Activated CD4-positive, alpha-beta T cell treated with anti-CD3 and anti-CD28 coated beads for 24 hours (primary cell): ENCODE measurements around the gene LAMA5.

Source experiments
- DNase-seq, 2 donors: peaks; one replicate each; pipeline ENCODE4 v3.0.0-alpha.2; 2020; ENCODE audit warnings: low read depth in 2 of 2

The LAMA5 gene

DNA sequence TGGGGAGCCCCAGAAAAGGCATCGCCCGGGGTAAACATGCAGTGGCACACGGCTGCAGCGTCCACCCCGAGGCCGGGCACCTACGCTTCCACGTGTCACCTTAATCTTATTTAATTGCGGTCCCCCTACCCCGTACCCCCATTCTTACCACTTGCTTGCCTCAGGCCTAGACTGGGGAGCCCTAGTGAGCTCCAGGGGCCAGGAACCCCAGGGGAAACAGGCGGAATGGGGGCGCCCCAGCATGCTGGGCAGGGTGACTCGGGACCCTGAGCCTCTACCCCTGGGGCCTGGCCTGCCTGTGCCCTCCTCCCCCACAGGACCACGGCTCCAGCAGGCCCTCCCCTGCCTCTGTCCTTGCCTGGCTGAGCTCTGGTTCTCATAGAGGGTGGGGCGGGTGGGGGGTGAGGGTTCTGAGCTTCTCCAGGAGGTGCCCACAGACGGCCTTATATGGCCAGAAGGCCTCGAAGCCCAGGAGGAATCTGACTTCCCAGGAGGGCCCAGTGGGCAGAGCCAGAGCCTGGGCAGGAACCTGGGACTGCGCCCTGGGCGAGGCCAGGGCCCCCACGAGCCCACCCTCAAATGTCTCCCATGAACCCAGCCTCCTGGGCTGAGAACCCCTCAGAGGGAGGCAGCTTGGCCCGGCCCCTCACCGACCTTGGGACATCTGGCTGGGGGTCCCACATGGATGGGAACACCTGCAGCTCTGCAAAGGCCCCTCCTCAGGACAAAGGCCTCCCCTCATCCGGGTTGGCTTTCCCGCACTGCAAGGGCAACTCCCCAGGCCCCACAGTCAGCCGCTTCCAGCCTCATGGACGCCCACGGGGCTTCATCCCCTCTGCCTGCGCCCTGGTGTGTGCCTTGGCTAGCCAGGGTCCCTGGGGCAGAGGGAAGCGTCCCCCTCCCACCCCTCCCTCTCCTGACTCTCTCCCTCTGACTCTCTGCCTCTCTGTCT lies 5.2 kb upstream of the LAMA5 start:
- DNase-seq, result no peak

DNA sequence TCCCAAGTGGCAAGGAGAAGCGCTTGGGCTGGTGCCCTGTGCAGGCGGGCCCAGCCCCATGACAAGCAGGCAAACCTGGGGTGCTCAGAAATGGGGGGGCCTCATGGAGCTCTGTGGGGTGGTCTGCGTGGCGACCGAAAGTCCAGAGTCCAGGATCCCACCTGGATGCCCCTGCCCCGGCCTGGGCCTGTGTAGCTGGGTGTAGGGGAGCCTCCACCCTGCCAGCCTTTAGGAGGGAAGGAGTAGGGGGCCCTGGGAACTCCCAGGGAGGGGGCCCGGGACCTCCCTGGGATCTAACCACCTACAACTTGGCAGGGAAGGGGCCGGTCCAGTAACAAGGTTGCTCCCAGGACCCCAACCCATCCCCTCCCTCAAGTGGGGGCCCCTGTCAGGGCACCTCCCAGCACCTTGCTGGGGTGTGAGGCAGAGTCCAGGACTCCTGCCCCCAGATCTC lies 4.5 kb upstream of the LAMA5 start:
- no peak for DNase-seq

DNA sequence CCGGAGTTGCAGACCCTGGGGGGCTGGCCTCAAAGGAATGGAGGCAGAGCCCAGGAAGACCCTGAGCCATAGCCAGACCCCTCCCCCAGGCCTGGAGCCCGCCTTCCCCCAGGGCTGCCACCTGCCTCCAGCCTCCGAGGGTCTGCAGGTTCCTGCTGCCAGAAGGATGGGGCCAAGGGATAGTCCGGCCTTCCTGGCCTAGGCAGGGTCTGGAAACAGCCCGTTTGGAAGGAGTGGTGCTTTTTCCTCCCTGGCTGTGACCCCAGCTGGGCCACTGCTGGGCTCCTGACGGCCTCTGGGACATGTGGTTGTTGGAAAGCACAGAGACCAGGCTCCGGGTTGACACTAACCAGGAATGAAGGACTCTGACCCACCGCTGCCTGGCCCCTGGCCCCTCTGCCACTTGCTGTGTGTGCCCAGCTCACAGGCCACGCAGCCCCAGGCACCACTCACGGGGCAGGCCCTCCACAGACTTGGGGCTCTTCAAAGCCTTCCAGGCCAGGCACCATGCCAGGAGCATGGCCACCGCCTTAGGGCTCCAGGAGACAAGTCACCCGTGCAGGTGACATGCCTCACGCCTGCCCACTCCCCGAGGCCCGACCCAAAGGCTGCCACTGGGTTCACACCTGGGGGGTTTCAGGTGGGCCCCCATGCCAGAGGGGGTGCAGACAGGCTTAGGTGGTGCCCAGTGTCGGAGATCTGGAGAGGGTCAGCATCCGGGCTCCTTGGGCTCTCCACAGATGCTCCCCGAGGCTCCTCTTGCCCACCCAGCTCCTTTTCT lies 3.9 kb upstream of the LAMA5 start:
- no peak for DNase-seq

DNA sequence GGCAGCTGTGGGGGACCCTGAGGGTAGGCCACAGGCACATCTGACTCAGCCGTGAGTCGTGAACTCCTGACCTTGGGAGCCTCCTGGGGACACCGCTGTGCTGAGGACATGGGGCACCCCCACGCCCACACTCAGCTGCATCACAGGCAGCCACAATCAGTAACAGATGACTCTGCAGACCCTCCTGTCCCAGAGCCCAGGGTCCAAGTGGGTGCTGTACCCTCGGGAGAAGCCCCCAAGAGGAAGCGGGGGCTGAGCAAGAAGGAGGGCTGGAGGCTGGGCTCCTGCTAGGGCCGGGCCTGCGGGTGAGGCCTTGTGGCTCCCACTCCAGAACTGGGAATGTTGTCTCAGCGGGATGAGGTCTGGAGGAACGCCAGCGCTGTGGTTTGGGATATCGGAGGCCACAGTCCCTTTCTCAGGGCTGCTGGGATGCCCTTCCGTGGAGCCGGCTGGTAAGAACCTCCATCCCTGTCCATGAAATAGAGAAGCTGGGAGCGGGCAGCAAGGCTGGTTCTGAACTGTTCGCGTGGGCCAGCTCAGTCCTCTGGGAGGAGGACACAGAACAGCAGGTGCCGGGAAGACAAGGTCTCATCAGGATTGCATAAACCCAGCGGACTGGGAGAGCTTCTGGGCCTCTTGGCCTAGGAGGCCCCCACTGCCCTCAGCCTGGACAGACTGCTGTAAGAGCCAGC lies 3.1 kb upstream of the LAMA5 start:
- no peak for DNase-seq

DNA sequence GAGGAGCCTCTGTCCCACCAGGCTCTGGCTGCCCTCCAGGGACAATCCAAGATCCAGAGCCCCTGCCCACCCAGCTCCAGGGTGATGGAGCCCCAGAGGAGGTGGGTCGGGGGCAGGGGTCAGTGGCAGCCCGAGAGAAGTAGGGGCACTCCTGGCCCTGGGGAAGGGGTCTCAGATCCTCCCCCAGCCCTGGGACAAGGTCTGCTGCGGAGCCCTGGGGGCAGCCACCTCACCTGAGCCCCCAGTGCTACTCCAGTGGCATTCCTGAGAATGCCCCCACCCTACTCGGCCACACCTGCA lies 2.7 kb upstream of the LAMA5 start:
- no peak for DNase-seq

DNA sequence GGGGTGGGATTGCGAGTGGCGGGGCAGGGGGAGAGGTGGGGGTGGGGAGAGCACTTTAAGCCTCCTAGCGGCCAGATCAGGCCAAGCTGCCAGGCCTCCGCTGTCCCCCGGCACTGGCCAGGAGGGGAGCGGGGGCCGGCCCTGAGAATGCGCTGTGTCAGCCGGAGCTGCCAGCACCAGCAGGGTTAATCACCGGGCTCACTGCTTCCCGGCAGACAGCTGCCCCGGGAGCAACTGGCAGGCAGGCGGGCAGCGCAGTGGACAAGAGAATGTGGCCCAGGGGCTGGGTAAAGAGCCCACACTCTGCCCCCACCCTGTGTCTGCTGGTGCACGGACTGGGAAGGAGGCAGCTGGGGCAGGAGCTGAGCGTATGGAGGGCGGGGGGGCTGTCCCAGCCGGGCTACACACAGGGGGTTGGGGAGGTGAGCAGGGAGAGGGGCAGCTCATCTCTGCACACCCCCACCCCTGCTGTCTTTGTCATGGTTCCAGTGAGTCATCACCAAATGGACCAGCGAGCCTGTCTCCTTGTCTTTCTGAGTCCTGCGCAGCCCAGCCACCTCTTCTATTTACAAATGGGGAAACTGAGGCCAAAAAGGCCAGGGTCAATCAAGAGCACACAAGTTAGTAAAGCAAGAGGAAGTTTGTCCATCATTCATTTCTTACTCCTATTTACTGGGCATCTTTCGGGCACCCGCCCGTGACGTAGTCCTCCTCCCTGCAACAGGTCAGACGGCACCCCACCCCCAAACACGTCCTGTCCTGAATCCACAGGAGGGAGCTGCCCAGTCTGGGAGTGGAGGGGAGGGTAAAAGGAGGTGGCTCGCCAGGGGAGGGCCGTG lies 2.1 kb upstream of the LAMA5 start:
- no peak for DNase-seq

DNA sequence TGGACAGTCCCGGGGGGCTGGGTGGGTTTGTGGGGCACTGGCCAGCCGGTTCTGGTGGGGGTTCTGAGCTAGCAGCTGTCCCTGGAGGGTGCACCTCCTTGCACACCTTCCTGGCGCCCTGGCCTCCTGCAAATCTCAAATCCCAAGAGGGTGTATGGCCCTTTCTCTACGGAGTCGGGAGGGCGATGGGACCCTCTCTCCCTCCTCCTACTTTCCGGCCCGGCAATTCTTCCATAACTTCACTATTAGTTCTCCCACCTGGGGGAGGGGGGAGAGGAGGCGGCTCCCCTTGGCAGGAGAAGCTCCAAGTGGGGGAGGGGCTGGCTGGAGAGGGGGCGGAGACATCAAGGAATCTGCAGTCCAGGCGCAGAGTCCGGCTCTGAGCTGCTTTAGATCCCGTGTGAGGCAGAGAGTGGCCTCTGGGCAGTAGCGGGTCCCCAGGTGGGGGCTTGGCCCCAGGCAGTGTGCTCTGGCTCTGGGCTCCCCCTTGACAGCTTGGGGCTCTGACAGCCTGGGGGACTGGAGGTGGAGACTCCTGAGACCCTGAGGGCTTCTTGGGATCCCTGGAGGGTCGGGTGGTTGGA lies 1.4 kb upstream of the LAMA5 start:
- no peak for DNase-seq

DNA sequence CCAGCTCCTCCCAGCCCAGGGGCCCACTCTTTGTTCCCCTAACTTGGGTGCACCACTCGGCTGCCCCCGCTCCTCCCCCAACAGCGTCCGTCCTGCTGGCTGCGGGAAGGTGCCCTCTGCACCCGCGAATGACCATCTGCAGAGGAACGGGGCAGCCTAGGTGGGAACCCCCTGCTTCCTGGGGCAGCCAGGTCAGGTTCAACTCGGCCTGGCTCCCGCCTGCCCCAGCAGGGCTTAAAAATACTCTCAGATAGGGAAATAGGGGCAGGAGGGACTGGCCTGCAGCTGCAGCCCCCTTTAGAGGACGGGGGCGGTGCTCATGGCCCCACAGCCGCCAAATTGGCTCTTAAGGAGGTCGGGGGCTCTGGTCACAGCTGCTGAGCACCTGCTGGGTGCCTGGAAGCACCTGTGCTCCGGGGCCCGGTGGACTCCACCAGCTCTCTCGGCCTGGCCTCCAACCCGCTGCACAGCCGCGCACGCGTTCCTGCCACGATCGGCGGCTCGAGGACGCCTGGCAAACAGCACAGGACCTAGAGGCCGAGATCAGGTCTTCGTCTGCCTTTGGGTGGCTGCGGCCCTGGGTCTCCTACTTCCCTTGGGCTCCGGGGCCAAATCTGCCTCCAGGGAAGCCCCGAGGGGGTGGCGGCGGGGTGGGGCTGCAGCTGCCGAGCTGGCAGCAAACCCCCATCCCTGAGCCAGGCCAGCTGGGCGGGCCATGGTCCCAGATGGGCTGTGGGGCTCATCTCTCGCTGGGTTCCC lies 700 bp upstream of the LAMA5 start:
- no peak for DNase-seq

DNA sequence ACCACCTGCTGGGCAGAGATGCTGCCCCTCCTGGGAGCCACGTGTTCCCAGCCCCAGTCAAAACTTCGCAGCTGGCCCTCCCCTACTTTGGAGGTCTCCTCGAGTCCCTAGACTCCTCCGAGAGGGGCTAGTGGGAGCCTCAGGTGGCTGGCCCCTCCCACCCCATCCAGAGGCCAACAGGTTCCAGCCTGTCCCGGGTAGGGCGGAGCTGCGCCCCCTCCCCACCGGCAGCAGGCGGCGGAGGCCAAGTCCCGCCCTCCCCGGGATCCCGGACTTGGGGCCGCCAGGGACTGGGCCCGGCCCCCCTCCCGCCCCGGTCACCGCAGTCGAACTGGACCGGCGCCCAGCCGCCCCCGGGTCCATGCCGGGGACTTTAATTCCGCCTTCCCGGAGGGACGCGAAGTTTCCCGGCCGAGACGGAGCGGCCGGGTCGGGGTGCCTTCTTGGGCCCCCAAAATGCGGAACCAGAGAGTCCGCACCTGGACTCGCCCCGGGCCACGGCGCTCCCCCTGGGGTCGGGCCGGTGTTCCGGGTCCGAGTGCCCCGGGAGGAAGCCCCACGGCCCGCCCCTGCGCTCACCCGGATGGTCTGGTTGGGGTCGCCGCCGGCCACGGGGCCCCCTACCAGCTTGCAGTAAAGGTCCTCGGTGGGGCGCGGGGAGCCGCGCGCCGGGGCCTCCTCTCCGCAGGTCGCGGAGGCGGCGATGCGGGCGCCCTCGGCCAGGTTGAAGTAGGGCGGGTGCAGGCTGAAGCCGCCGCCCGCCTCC lies 559 bp downstream of the LAMA5 start:
- DNase-seq, result no peak

DNA sequence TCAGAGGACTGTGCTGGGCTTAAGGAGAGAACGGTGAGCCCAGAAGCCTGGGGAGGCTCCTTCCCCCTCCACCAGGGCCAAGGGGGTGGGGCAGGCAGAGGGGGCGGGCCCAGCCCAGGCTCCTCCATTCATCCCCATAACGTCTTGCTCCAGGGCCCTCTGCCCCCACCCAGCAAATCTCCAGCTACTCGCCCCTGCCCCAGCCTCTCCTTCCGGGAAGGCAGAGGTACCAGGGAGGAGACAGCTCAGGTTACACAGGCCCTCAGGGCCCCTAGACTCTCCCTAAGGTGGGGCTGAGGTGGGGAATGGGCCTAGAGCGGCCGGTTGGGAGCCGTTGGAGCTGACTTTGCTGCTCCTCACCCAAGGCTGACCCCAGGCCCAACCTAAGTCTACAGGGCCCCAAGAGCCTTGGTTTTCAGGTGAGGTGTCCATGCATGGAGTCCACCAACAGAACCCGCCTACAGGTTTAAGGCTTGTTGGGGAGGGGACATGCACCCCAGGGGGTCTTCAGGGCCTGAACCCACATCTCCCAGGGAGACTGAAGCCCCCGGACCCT lies 1.2 kb downstream of the LAMA5 start:
- no peak for DNase-seq

DNA sequence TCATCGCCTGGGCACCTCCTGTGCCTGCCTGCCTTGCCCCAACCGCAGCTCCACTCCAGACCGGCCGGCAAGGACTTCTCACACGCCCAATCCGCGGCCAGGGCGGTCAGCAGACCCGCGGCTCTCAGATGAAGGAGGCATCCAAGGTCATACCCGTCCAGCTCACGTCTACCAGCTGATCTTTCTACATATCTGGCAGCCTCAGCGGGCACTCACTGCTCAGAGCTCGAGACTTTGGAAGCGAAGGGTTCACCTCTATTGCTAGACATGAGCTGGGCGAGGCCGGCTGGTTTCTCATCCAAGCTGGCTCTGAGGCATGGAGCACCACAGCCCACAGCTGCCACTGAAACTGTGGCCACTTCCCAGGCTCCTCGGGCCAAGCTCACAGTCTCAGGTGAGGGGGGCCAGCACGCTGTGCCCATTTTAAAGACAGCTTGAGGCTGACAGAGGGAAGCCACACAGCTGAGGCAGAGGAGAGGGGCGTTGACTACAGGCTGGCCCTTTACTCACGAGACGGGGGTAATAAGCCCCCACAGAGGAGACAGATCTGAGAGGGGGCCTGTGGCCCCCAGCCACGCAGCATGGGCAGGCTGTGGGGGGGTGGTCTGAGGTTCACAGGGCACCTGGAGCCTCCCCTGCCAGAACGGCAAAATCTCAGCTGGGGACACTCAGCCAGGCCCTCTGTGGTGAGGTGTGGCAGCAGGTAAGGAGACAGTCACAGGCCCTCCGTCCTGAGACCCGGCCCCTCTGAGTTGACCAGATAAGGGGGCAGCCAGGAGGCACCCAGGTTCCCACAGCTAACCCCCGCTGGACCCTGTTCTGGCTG lies 2.0 kb downstream of the LAMA5 start:
- DNase-seq, result no peak

DNA sequence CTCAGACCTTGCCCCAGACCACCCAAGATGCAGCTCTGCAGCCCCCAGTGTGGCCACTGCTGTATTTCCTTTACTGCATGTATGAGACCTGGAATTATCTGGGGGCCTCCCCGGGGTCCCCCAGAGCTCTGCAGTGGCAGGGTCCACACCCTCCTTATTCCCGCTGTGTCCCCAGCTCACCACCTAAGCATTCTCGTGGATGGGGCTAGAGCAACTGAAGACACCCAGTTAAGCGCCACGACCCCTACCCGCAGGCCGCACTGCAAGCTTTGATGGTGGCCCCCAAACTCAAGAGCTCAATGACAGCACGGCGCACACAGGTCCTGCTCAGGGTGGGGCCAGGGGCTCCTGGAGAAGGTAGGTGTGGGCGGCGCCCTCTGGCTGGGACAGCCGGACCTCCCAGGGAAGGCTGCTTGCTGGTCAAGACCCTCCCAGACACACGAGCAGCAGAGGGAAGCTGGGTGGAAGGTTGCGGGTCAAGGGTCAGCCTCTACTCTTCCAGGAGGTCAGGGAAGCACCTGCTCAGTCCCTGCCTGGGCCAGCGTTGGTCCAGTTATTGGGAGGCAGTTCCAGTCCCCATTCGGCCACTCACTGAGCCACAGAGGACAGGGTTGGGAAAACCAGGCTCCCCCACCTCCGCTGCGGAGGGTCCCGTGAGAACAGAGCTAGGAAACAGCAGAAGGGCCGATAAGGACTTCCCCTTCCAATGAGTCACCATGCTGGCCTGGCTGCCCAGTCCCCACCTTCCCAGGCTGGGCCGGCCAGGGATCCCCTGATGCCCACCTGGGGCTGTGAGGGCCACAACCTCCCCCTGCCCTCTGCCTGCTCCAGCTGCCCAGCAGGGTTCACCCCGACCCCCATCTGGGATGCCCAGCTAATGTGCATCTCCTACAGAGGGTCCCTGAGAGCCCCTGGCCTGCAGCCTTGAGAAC lies 2.9 kb downstream of the LAMA5 start:
- no peak for DNase-seq

DNA sequence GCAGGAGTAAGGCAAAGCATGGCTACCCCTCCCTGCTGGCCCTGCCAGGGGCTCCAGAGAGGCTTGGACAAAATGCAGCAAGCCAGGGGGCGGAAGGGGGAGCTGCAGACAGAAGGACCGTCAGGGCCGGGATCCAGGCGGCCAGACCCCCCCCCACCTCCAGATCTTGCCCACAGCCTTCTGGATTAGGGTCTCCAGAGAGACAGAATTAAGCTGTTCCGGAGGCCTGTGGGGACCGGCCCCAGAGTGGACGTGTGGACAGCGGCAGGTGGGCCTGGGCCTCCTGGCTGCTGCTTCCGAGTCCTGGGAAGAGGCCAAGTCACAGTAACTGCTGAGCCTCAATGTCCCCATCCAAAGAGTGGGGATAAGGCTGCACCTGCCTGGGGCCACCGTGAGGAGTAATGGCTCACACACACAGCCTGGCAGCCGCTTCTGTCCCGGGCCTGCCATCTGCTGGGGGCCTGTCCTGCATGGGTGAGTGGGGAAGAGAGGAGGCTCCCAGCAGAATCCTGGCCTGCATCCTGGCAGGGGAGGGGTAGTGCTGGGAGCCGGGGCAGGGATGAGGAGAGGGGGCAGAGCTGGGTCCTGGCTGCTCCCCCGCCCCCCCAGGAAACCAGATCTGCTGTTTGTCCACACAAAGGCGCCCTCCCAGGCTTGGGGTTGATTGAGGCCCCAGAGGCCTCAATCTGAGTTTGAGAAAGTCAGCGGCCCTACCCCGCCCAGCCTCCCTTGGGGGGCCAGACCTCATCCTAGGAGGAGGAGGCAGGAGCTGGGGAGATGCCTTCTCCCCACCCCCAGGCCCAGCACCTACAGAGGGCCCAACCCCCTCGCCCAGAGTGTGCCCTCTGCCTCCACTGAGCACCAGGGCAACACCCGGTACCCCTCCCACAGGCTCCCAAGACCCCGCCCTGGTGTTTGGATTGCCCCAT lies 3.9 kb downstream of the LAMA5 start:
- DNase-seq, result no peak

DNA sequence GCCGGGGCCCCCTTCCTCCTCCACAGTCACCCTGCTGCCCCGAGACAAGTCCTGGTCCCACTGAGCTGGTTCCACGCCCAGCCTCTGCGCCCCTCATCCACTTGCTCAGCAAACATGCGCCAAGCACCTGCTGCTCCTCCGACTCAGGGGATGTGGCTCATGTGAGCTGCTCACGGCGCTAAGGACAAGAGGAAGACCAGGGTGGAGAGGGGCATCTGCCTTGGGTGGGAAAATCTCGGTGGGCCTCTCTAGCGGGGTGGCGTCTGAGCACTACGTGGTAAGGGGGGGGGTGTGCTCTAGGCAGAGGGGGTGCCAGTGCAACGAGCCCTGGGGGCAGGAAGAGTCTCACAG lies 4.5 kb downstream of the LAMA5 start:
- no peak for DNase-seq

DNA sequence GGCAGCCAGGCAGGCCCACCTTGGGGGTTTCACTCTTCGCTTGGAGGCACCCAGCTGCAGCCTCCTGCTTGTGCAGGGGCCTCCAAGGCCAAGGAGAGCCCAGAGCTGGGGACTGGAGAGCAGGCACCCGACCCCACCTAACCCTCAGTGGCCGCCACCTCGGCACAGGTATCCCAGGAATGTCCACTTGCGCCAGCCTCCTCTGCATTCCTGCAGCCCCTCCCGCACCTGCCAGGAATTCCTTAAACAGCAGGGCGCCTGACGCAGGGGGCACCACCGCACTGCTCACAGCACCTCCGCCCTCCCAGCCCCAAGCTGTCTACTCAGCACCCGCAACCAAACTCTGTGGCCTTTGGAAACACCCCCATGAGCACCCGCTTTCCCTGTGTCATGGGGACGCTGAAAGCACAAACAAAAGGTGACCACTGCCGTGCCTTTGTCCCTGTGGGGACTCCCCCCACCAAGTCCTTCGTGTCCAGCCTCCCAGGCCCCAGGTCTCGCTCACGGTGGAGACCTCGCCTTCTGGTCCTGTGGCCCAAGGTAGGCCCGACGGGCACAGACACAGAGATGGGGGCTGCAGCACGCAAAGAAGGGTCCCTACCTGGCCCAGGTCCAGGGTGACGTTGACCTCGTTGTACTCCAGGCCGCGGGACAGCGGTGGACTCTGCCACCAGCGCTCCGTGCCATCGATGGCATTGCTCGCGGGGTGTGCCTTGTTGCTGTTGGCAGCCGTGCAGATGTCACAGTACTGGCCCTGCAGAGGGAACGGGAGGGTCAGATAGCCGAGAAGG lies 5.1 kb downstream of the LAMA5 start:
- no peak for DNase-seq
